HG02973 (cell line): ENCODE measurements around the gene SPOCK2.
"Not testable (repeated sequence)": the region's sequence is repeated elsewhere in the genome, so short reads cannot be mapped to it uniquely, and the experiment has no call there.

Experiments used
- ATAC-seq: cut with Tn5 transposase; IDR thresholded peaks from one replicate; pipeline ENCODE4 v1.9.1; 2021; ENCODE audit warnings: moderate library complexity; ENCODE audit not compliant: unreplicated experiment

The SPOCK2 gene

DNA sequence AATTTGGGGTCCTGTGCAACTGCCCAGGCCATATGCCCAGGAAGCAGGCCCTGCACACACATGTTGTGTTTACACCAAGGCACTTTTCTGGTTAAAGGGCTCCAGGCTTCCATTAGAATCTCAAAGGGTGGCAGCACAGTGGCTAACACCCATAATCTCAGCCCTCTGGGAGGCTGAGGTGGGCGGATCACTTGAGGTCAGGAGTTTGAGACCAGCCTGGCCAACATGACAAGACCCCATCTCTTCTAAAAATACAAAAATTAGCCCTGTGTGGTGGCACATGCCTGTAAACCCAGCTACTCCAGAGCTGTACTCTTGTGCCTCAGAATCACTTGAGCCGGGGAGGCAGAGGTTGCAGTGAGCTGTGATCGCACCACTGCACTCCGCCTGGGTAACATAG, 53.6 kb downstream of the SPOCK2 start:
- no peak for ATAC-seq

DNA sequence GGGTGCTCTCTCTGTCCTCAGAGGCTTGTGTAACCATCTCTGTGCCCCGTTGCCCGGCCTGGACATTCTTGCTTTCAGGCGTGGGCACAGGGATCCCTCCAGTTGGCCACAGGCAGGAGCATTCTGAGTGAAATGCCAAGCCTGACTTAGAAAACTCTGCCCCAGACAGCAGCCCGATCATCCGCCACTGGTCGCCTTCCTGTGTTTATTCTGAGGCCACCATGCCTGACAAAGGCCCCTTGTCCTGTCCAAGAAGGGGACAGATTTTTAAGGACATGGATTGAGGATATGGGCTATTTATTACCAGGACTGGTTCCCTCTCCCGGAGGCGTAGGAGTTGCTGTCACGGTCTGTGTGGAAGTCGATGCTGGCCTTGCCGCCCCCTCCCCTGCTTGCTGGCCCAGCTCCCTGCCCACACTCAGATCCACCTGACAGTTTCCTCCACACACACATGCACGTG, 54.3 kb downstream of the SPOCK2 start:
- ATAC-seq, result no peak

GRCh38 chr10:72032409-72033162, 55.8 kb downstream of the SPOCK2 start:
- ATAC-seq, result not testable (repeated sequence)

DNA sequence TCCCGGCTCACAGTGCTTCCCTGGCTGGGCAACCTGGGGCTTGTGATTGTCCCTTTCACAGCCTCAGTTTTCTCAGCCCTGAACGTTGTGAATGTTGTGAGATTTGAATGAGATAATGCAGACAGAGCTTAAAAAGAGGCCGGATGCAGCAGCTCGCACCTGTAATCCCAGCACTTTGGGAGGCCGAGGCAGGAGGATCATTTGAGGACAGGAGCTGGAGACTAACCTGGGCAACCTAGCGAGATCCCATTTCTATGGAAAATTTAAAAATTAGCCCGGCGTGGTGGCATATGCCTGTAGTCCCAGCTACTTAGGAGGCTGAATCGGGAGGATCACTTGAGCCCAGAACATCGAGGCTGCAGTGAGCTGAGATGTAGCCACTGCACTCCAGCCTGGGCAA, 56.6 kb downstream of the SPOCK2 start:
- ATAC-seq, result no peak

GRCh38 chr10:72030762-72031543, 57.4 kb downstream of the SPOCK2 start:
- no peak for ATAC-seq

GRCh38 chr10:72029414-72029813, 58.9 kb downstream of the SPOCK2 start:
- ATAC-seq, result no peak

DNA sequence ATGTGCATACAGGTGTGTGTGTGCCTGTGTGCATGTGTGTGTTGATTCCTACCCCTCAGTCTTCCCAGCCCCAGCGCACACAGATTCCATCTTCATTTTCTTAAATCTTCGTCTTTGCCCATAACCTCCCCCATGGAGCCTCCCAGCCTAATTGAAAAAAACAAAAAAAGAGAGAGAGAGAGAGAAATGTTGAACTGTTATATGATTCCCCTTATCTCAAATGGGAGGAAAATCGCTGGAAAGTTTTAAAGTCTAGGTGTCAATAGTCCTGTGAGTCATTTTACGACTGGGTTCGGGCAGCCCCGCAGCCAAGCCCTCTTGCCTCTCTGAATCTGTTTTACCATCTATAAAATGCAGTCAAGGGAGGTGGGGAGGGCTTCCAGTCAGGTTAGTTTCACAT, 60.9 kb downstream of the SPOCK2 start:
- ATAC-seq, result no peak

DNA sequence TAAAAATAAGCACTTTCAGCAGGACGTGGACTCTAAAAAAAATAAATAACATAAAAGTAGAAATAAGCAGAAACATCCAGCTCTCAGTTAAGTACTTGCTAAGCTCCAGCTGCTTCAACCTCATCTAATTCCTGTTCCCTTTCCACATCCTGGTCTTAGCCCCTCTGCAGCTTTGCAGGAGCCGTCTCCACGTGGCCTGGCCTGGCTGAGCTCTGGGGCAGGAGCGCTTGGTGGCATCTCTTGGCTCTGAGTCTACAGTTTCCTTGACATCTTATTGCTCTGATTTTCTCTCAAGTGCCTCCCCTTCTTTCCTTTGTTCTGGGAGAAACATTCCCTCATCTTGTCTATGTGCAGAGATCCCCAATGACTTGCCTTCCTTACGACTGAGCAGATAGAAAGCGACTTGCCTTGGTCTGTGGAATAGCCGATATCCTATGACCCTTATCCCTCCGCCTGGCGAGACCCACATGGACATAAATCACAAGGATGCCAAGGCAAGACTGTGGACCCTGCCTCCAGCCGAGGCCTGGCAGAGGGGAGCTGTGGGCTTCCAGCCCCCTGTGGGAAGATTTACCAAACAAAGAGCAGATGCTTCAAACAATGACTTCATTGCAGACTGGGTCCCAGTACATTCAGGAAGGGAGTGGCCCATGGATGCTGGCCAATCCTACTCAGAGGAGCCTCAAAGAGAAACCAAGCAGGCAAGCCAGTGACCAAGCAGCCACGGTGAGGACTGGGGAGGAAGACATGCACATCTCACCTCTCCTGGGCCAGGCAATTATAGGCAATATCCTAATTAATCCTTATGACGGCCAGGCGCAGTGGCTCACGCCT, 61.9 kb downstream of the SPOCK2 start:
- no peak for ATAC-seq

DNA sequence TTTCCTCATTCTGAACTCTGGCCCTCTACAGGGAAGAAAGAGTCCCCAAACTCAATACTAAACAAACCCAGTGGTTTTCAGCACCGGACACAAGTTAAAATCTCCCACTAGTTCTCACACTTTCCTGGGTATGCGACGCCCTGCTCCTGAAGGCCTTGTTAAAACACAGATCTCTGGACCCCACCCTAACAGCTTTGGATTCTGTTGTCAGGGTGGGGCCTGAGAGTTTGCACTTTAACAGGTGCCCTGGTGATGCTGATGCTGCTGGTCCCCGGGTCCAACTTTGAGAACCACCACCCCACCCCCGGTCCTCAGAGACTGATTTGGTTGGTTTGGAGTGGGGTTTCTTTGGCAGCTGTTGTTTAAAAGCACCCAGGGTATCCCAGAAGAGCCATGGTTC, 62.5 kb downstream of the SPOCK2 start:
- ATAC-seq, result no peak

- no peak for ATAC-seq
These were observed 63.0 kb downstream of the SPOCK2 start for GRCh38 chr10:72025400-72025799.

- no peak for ATAC-seq
These were observed 63.8 kb downstream of the SPOCK2 start for GRCh38 chr10:72024596-72024995.

GRCh38 chr10:72022228-72022627, 66.1 kb downstream of the SPOCK2 start:
- no peak for ATAC-seq

DNA sequence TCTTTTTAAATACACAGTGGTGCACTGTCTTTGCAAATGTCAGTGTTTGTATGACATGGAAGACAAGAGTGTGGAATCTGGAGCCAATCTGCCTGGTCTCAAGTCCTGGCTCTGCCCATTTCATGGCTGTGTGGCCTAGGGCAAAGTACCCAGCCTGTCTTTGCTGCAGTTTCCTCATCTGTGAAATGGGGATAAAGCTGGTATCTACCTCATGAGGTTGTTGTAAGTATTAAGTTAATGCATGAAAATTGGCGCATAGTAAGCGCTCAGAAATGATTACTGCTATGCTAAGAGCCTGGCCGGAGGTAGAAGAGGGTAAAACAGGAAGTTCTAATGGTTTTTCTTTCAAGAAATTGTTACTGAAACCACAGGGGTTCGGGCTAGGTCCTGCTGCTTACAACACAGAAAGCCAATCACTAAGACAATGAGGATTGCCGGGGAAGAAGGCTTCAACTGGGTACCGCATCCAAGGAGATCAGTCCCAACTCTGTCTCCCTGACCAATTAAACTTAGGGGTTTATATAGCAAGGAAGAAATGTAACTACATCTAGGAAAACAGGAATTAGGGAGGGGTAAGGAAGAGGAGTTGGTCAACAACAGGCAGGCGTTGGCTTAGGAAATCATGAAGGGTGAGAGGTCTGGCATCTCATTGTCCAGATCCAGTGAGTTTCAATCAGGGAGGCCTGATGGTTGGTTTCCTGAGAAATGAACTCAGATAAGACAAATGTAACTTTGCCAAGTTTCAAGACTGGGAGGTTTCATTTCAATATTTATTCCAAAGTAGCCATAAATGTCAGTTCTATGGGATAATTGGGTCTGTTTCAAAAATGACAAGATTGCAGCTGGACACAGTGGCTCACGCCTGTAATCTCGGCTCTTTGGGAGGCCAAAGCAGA, 67.2 kb downstream of the SPOCK2 start:
- no peak for ATAC-seq

- ATAC-seq, result no peak
These were observed 69.1 kb downstream of the SPOCK2 start for GRCh38 chr10:72019085-72019876.

GRCh38 chr10:72016608-72017300, 71.6 kb downstream of the SPOCK2 start:
- ATAC-seq, result no peak

DNA sequence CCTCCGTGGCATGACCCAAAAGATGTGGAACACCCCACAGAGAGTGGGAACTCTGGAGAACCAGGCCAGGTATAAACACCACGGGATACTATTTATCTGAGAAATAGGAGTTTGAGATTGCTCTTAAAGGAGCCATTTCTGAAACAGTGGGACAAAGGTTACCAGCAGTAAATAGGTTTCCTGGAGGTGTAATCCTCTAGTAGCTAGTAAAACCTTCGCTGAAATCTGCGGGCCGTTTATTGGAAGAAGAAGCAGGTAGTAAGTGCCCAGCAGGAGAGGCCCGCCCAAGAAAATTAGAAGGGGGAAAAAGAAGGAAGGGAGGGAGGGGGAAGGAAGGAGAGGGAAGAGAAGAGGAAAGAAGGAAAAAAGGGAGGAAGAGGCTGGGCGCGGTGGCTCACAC, 72.5 kb downstream of the SPOCK2 start:
- ATAC-seq, result no peak

- ATAC-seq, result no peak
These were observed 73.4 kb downstream of the SPOCK2 start for GRCh38 chr10:72014785-72015480.

- no peak for ATAC-seq
These were observed 74.2 kb downstream of the SPOCK2 start for GRCh38 chr10:72014197-72014596.
